Activated gamma-delta T cell treated with anti-CD3 and anti-CD28 coated beads, Interleukin-2, amount 50 U/mL, for 16 hours (primary cell): ENCODE results near the gene FHOD1.

ENCODE experiments used
- DNase-seq: peaks from one replicate; pipeline ENCODE4 v3.0.0-alpha.2; 2020; ENCODE audit warnings: low read depth

Gene FHOD1

DNA sequence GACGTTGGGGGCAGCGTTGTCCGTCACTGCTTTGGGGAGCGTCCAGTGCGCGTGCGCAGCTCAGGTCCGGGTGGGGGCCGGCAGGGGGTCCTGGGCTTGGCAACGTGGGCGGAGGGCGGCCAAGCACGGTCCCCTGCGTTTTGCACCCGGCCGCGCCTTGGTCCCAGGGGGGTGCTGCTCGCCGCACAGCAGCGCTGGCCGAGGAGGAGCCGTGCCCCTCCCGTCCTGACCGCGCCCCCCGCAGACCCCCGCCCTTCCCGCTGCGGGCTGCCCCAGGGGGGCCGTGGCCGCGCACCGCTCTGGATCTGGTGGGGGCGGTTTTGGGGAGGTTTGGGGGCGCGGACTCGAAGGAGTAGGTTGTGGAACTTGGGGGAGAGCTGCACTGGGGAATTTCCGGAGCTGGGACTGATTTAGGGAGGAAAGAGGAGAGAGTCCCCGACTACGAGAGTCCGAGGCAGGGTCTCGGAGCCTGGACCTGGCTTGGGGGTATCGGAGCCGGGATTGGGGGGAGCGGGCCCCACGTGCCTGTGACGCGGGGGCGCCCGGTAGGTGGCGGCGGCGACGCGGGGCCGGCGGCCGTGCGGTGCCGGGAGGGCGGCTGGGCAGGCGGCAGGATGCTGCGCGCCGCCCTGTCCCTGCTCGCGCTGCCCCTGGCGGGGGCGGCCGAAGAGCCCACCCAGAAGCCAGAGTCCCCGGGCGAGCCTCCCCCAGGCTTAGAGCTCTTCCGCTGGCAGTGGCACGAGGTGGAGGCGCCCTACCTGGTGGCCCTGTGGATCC is 1.3 kb upstream of the FHOD1 start, which contains the start of gene SLC9A5:
Gene SLC9A5 (plus strand): TSS at position 579 of the 777 bp plus-strand sequence. CDS start 36 bp downstream, at position 615.
- no peak for DNase-seq

DNA sequence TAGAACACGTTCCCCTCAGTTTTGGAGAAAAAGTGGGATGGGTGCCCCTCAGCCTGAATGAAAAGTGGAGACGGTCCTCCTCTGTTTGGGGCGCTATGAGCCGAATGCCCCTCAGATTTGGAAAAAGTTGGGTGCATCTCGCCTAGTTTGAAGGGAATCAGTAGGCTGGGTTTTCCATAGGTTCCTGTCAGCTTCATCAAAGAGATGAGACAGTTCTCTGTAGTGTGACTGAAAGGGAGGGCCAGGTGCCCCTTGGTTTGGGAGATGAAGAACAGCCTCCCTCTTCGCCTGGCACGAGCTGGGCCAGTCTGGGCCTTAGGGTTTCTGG is 756 bp upstream of the FHOD1 start:
- DNase-seq = no peak

DNA sequence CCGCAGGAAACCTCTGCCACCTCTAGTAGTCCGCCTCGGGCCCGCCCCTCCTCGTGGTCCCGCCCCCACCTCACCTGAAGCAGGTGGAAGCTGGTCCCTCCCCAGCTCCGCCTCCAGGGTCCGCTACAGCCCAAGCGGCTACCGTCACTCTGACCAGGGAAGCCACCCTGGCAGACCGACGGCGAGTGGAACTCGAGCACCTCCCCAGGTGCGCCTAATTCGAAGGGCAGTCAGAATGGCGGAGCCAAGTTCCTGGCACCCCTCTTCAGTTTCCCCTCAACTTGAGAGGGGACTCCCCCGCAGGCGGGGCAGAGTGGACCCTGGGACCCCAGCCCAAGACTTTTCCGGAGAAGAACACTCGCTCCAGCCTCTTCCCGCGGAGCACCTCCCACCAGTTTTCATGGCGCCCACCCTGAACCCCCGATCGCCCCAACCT is 507 bp downstream of the FHOD1 start:
- no peak for DNase-seq

DNA sequence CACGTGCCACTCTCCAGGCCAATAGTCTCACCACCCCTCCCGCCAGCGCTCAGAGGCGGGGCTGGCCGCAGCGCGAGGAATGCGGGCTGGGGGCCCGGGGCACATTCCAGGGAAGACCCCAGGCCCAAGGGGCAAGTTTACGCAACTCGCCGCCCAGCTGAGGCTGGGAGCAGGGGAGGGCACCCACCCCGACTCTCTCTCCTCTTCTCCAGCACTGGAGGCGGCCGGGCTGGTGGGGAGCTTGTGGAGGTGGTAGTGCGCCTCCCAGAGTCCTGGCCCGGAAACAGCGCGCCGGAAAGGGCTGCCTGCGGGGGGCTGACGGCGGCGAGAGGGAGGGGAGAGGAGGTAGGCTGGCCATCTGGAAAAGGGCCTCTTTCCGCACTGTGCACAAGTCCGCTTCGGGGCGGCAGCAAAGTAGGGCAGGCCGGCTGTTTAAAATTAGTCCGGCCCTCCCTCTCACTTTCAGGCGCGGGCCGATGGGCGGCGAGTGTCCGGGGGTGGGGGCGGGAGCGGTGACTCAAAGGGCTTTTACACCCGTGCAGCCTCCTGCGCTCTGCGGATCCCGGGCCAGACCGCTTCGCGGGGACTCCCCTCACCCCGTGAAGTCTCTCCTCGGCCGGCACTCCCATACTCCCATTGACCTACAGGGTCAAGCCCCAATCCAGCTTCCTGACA is 1.1 kb downstream of the FHOD1 start:
- peak; percentile 25 for DNase-seq

DNA sequence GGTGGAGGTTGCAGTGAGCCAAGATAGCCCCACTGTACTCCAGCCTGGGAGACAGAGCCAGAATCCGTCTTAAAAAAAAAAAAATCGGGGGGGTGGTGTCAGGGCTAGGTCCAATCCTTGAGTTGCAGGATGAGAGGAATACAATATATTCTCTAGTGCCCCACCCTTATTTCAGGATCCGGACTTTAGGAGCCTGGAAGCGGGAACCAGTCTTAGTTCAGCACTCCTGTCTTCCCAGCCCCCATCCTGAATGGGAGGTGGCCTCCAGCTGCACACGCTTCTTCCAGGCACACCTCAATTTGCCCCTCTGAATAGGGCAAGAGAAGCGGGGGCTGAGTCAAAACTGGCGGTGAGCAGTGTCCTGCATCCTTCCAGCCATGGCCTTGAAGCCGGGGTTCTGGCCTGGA is 1.6 kb downstream of the FHOD1 start:
- DNase-seq = no peak

DNA sequence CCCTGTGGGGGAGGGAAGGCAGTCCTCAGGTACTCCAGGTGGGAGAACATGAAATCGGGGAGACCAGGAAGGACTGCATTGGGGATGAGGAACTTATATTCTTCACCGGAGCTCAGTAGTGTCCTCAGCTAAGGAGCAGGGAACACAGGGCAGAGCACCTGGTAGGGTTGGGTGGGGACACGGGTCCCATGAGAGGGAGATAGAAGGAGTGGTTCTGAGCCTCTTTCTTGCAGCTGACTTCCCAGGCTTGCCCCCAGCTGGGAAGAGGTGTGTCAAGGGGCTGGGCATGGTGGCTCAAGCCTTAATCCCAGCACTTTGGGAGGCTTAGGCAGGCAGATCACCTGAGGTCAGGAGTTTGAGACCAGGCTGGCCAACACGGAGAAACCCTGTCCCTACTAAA is 2.1 kb downstream of the FHOD1 start:
- no peak for DNase-seq

DNA sequence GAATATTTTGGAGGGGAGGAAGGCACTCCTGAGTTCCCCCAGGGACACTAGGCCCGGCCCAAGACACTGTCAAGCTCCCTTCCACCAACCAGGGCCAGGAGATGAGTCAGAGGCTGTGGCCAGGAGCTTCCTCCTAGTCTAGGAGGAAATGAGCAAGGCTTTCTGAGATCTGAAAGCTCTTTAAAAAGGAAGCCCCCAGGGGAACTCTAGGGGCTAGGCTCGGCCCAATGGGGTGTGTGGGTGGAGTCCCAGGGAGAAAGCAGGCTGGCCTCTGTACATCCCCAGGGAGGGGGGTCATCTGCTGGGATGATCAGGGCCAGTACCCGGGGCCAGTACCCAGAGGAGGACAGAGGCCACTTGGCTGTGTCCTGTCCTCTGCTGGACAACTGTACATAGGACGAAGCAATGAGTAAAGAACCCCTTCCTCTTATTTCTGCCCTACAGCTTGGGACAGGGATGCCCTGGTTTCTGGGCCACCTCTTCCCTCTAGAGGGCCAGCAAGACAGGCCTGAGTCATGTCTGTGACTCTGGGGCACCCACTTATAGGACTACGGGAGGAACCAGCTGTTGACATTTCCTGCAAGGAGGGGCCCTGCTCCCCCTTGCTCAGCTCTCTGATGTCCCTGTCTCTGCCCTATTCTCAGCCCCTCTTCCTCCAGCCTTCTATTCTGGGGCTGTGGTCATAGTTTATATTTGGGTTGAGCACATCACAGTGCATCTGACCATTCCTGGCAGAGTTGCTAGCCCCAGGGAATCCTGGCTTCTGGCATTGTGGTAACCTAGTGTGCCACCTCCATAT is 2.7 kb downstream of the FHOD1 start:
- peak; percentile 71 for DNase-seq

DNA sequence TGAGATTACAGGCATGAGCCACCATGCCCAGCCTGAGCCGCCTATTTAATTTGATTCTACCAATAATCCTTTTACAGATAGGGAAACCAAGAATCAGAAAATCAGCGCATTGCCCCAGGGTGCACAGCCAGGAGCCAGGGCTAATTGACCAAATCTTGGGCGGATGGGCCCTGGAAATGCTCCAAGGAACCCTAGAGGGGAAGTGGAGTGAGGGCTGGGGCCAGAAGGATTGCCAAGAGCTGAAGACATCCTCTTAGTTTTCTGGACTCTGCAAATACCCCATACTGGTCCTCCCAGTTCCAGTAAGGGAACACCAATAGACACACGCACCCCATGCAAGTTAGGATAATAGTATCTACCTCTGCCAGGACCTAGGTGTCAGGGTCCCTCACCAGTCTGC is 3.8 kb downstream of the FHOD1 start:
- no peak for DNase-seq

DNA sequence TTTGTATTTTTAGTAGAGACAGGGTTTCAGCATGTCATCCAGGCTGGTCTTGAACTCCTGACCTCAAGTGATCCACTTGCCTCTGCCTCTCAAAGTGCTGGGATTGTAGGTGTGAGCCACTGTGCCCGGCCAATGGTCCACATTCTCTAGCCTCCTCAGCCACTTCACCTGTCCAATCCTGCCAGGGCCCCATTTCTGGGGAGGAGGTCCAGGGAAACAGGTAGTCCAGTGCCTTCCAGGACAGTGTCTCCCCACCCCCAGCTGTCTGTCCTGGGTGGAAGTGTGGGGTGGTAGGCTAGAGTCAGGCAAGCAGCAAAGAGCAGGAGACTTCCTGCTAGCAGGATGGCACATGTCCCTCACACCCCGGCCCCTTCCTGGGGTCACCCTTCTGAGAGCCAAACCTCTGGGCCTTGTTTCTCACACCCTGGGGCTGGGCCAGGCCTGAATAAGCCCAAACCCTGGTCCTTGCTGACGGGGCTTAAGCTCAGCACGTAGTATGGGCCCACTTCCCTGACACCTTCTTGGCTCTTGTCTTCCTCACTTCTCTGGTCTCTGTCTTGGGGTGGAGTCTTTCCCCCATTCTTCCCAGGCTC is 5.0 kb downstream of the FHOD1 start:
- no peak for DNase-seq

DNA sequence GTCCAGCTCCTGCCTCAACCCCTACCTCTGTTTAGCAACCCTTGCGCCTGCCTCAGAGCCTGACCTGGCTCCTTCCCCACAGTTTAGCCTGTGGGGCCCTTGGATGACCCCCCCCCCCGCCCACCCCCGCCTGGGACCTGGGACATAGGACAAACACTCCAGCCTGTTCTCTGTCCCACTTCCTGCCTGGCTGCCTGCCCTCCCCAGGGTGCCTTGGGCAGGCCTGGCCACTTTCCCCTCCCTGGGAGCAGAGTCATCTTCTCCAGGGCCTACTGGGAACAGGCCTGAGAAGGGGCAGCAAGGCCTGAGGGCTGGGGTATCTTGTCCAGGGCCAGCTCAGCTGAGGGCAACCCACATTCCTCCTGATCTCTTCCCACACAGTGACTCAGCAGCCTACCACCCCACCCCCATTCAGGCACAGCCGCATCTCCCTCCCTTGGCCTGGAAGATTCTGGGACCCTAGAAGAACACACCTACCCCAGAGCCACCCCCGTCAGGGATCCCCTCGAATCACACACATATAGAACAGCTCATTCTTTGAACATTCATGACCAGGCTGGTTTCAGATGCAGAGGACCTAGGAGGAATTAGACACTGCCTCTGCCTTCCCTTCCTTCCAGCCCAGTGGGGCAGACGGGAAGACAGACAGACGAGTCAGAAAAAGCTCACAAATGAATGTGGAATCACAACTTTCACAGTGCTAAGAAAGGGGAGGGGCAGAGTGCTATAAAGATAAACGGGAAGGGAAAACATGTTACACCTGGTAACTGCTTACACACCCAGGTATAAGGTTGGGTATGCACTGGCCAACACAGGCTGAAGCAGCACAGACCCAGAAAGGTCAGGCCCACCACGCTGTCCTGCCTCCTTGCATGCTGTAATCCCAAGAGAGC is 6.0 kb downstream of the FHOD1 start:
- DNase-seq = no peak

DNA sequence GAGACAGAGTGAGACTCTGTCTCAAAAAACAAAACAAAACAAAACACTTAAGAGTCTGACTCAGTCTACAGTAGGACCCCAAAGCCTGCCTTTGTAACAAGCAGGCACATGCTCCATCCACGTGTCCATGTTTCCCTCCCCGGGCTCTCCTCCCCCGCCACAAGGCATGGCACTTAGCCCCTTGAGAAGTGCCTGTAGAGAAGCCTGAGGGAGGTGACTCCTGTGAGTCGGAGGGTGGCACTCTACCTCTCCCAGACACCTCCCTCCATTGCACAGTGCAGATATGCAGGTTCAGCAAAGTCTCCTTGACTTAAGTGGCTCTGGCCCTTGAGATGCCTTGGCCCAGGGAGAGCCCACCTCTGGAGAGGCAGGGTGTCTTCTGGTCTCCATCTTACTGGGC is 6.8 kb downstream of the FHOD1 start:
- DNase-seq = no peak

DNA sequence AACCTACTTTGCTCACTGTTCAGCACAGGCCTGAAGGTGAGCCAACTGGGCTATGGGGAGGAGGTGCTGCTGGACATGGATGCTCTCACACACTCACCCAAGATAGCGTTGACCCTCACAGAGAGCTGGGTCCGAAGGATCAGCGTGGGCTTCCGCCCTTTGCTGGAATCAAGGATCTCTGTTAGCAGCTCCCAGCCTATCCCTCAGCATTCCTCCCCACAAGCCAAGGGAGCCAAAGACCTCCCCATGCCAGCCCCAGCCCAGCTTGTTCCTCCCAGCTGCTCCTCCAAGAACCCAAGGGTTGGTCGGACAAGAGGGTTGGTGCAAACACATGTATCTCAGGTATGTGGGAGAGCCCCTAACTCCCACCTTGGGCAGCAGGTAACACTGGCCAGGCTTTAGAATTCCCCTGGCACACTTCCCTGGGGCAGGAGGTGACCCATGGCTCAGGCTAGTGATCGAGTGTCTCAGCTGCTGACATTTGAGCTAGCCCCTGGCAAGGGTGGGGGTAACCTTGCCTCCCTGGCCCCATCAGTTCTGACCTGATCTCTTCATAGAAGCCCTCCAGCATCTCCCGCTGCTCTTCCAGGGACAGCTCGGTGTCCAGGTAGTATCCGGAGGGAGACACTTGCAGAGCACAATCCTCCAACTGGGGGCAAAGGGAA is 8.3 kb downstream of the FHOD1 start:
- no peak for DNase-seq

DNA sequence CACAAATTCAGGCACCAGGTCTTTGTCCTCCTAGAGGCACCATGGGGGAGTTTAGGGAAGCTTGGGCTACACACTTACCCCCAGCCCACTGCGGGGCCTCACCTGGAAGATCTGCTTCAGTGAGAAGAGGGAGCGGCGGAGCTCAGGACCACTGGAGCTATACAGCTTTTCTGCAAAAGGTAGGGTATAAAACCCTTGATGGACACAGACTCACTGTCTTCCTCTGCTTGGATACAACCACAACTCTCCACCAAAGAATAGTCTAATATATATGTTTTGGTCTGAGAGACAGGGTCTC is 9.1 kb downstream of the FHOD1 start:
- no peak for DNase-seq

DNA sequence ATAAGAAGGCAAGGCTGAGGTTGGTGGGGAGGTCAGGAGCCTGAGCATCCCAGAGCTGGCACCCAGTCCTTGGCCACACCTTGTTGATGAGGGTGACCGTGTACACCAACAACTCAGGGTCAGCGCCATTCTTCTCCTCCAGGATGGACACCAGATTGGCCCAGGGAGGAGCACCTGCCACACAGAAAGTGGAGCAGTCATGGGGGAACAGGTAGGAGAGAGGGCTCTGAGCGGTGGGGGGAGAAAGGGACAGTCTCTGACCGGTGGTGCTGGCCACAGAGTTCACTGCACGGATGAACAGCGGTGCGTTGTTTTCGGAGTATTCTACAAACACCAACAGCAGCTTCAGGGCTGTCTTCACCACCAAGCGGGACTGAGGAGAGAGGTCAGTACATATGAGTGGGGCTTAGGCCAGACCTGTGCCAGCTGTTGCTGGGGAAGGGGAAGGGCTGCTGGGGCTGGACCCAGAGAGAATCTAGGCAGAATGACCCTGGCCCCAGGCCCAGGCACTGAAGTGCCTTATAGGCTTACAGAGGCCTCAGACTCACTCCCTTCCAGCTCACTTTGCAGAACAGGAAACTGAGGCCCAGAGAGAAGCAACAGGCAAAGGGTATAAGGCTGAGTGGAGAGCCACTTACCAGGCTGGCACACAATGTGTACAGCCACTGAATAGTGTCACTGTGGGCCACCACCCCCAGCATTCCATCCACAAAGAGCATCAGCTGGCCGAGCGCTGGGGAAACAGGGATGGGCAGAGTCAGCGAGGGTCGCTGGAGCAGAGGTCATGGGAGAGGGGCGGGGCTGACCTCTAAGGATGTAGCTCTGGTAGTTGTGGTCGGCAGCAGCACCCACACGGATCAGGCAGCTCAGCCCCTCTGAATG is 9.6 kb downstream of the FHOD1 start:
- no peak for DNase-seq

DNA sequence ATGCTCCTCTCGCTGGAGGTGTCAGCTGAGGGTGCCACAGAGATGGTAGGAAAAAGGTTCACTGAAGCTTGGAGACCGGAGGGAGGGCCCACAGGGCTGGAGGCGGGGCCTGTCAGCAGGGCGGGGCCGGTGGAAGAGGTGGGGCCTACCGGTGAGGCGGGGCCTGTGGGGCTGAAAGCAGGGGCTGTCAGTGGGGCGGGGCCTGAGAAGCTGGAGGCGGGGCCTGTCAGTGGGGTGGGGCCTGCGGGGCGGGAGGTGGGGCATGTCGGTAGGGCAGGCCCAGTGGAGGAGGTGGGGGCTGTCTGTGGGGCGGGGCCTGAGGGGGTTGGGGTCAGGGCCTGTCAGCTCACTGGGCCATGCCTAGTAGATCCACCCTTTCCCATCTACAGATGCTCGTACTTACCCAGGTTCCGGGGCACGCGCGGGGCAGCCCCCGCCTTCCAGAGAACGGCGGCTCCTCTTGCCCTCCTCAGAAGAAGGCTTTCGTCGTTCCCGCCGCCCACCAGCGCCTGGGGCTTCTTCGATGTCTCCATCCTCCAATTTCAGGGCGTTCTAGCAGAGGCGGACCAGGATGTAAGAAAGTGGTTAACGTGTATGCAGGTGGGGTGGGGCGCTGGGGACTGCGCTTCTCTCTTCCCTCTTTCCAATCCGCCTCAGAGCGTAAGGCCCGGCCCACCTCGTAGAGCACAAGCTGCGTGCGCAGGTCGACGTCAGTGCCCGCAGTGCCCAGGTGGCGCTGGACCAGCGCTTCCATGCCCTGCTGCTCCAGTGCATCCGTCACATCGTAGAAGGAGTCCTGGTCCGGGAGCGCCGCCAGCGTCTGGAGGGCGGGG is 10.5 kb downstream of the FHOD1 start:
- DNase-seq = peak; percentile 40

DNA sequence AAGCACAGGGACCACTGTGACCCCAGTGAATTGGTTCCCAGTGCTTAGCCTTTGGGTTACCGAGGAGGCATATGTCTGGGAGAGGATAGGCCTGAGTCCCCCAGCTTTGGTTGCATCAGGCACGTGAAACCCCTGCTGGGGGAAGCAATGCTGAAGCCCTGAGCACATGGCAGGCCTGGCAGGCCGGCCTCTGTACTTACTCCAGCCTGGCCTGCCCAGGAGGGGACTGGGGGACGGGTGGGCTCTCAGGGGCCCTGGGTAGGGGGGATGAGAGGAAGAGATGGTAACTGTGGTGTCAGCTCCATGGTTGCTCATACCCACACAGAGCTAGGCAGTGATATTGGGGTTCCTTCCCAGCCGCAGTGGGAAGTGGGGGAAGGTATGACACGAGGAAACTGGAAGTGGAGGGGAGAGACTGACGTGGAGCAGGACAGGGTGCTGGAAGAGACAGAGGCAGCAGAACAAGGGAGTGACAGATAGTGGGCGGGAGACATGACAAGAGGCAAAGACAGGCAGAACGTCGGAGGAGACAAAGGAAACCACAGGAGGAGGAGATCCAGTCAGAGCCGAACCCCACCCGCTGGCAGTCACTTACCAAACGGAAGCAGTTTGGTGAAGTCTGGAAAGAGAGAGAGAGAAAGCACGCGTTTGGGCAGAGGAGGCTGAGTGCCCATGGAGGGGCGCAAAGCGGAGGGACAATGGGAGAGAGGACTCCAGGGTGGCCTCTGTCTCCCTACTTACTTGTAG is 11.3 kb downstream of the FHOD1 start:
- no peak for DNase-seq

DNA sequence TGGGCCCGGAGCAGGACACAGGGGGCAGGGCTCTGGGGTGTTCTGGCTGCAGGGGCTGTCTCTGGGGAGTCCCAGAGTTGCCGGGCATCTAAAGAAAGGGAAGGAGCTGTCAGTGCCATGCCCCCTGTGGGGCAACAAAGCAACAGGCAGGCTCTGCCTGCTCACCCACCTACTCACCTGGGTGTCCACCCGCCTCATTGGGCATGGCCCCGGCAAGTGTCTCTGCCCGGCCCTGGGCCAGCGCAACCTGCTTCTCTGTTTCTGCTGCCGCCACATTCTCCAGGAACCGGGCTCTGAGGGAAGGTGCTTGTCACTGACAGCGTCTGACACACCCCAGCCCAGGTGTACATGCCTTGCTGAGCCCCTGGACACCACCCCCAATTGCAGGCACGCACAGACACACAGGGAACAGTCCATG is 13.1 kb downstream of the FHOD1 start:
- DNase-seq = no peak

DNA sequence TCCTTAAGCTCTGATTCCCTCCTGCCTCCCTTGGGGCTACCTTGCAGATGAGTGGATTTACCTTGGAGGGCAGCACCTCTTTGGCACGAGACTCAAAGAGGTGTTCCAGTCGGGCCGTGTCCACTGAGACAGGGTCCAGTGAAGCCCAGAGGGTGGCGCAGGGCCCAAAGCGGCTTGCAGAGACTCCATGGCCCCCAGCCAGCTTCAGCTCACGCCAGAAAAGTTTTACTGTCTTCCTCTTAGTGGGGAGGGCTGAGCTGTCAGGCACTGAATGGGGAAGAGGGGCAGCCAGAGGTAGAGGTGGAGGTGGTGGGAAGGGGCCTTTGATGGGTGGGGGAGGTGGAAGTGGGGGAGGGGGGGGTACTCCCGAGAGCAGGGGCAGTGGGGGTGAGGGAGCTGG is 13.7 kb downstream of the FHOD1 start:
- DNase-seq = no peak
